Occipital lobe (tissue), 2 donors: ENCODE measurements around the gene MRNIP. TPM values are rescaled to one million over a fixed set of nuclear protein-coding genes. Genes with fewer than 3 reads are reported as not detected.

ENCODE experiments used
- DNase-seq: peaks from one replicate; lab custom pipeline; 2025; lab: John Stamatoyannopoulos, UW
- total RNA-seq: library from RNA; depleted of rRNA; stranded (reverse); fragments of >200 nt; gene quantifications from one replicate; pipeline ENCODE4 v1.2.3, GENCODE V29; 2014

Gene MRNIP
- total RNA-seq, 1 donor from 2014 or later, result 26.7 TPM

DNA sequence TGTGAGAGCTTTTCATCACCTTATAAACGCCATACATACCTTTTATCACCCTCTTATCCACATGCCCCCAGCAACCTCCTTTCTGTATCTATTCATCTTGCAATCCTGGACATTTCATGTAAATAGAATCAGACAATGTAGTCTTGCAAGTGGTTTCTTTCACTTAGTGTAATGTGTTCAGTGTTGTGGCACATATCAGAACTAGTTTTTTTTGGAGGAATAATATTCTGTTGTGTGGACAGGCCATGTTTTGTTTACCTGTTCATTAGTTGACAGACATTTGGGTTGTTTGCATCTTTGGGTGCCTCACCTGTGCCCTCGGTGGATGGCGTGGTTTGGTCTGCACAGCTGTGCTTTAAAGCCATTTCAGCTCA is 36.6 kb downstream of the MRNIP start:
- no peak for DNase-seq

GRCh38 chr5:179821298-179822058 is 37.1 kb downstream of the MRNIP start:
- peak; percentile 86 for DNase-seq

- DNase-seq, result peak; percentile 79
These were observed 37.9 kb downstream of the MRNIP start, which contains the start of gene SQSTM1 for GRCh38 chr5:179820483-179821297. Gene SQSTM1 (plus strand): TSS chr5:179820905. CDS start chr5:179820937, 32 bp downstream.

DNA sequence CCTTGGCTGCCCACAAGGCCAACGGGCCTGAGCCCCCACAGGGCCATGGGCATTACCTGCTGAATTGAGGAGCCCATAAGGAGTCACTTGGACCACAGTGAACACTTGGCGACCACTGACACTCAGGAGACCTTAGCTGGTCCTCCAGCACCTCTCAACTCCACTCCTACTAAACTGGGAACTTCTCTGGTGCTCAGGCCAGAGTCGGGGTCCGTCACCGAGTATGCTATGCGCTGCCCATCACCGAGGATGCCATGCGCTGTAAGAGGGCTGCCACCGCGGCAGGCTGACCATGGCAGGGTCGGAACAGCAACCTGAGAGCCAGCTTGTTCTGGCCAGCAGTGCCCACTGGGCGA is 38.5 kb downstream of the MRNIP start:
- no peak for DNase-seq

DNA sequence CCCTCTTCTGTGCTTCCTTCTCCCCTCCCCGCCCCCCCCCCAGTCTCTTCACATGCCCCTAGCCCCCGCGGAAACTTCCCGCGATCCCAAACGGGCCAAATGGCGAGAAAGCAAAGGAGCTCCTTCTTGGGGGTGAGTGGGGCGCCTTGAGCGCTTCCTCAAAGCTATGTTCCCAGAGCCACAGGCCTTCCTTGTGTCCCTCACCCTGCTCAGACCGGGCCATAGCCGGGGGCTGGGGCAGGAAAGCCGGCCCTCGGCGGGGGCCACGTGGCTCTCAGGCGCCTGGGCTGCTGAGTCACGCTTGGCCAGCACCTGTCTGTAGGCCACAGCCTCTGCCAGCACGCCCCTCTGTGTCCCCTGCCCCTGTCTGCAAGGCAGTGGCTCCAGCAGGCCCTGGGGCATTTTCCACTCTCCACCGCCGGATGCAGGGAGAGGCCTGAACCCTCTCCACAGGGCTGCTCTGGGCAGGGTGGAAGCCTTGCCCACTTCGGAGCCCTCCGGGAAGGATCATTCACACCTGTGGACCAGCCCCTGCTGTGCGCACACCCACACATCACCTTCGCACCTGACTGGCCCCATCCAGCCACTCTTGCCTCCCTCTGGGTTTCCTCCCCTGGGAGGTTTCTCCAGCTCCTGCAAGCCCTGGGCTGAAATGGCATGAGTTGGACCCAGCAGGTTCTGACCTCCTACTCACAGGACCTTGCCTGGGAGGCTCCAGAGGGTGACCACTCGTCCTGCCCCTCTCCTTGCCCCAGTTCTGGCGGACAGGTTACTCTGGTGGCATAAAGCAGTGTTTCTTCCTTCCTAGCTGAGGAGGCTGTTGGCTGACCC is 39.1 kb downstream of the MRNIP start:
- DNase-seq, result peak; percentile 53

- DNase-seq, result peak; percentile 88
These were observed 39.8 kb downstream of the MRNIP start for GRCh38 chr5:179818746-179819295.

DNA sequence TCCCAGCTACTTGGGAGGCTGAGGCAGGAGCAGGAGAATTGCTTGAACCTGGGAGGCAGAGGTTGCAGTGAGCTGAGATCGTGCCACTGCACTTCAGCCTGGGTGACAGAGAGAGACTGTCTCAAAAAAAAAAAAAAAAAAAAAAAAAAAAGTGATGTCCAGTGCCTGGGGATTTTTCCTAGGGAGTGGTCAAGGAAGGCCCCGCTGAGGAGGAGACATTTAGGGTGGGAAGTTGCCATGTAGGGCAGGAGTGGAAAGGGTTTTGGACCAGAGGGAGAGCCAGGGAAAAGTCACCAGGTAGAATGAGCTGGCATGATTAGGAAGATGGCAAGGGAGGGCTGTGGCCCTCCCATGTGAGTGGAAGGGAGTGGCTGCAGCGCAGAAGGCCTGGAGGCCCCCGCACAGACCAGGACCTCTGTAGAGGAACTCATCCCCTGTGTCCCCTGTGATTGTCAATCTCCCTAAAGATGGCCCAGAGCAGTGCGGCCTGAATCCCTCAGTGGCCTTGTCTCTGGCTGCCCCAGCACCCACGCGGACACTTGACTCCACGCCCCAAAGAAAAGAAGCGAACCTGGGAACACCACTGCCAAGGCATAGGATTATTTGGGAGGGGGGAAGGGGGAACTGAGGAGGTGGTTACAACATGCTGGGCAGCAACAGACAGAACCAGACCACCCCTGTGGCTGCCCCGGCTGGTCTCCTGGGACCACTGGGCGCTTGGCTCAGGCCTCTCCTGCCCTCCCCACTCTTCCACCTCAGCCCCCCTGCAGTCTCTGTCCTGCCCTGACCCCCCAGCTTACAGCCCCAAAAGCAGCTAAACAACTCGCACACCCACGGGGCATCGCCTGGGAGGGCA is 40.5 kb downstream of the MRNIP start:
- no peak for DNase-seq

GRCh38 chr5:179817470-179817840 is 41.2 kb downstream of the MRNIP start:
- DNase-seq, result no peak

GRCh38 chr5:179816796-179817469 is 41.7 kb downstream of the MRNIP start:
- no peak for DNase-seq

DNA sequence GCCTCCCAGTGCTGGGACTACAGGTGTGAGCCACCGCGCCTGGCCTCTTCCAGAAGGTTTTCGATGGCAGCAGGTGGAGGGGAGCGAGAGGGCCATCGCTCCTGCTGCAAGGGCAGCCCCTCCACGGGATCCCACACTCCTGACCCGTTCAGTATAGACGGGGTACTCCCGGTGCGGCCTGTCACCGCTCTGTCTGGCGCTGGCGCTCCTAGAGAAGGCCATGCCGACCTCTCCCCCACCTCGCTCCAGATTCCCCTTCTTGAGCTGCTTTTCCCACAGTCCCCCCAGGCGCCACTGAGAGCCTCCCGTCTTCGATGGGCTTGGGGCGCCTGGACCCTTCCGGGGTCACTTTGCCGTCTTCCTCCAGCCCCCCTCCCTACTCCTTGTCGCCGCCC is 42.2 kb downstream of the MRNIP start:
- no peak for DNase-seq

DNA sequence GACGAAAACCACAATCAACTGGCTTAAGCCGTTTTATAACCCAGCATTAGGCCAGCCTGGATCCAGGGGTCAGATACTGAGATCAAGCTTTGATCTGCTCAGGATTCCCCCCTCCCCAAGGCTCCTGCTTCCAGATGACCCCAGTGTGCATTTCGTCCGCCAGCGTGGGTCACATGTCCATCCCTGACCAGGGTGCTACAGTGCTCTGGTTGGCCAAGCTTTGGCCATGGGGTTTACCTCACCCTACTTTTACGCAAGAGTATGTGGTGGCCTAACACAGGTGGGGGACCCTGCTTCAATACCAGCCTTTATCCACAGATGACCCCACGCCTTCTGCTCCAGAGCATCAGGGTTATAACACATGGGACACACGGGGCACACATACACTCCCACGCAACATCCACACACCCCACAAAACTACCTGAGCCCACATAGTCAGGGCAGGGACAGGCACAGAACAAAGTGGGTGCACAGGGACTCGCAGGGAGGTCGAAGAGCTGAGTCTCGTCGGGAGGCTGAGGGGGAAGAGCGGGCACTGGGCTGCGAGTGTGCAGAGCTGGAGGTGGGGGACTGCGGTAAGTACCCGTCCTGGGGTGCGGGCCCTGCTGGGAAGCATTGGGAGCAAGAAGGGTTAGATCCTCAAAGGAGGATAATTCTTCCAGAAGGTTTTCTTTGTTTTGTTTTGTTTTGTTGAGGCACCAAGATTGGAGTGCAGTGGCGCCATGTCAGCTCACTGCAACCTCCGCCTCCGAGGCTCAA is 42.9 kb downstream of the MRNIP start:
- no peak for DNase-seq

DNA sequence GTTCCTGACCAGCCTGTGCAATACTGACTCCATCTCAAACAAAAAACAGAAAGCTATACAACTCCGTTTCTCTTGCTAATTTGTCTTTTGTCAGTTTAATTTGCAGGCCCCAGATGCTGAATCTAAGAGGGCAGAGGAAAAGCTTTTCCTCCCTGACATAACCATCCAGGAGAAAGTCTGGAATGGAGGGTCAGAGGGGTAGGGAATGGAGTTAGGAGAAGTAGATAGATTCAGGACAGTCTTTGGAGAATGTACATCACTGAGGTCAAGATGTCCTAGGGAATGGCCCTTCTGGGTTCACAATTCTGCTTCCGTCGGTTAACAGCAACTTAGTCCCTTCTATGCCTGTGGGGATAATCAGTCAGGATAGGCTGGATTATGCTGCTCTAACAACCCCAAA is 44.5 kb downstream of the MRNIP start:
- DNase-seq, result no peak

DNA sequence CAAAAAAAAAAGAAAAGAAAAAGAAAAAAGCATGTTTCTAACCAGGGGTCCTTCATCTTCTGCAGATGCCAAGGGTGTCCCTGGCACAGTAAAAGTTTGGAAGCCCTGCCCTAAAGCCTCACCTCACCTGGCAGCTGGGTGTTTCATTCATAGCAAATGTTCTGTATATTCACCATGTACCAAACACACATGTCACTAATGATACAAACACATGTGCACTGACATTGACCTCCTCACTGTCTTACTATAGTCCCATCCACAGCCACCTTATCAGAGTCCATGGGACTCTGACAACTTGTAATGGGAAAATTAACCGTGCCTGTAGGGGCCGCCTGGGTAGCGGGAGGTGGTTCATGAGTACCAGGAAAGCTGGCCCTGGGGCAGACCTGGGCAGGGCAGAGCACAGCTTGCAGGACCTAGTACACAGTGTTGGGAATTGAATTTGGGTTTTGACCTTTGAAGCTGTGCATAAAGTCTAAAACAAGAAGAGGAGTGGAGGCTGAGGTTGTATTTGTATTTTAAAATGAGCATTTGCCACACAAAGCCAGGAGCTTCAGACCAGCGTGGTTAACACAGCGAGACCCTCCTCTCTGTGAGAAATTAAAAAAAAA is 45.5 kb downstream of the MRNIP start:
- DNase-seq, result no peak

DNA sequence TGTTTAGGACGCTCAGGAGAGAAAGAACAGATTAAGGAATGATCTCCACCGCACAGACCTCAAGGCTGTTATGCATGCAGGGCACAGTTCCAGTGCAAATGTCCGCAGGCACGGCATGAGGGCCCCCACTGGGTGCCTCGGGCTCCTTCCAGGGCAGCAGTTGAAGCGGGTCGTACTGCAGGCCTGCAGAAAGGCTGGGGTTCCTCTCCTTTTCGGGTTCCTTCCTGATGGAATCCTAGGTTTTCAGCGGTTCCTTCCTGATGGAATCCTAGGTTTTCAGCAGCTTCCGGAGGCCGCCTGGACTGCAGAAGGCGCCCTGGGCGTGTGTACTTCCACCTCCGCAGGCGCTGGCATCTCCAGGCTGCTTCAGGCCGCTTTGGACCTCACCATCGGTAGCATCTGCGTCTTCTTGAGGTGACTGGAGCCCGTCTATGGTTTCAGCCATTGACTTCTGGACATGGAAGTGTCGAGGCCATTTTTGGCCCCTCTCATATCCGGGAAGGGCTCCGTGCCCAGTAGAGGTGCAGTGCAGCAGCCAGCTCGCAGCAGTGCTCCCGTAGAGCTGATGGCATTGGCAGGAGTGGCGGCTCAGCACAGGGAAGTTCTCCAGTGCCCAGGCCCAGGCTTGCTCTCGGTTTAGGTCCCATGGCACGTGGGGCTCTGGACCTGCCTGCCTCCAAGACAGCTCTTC is 46.3 kb downstream of the MRNIP start:
- DNase-seq, result no peak

DNA sequence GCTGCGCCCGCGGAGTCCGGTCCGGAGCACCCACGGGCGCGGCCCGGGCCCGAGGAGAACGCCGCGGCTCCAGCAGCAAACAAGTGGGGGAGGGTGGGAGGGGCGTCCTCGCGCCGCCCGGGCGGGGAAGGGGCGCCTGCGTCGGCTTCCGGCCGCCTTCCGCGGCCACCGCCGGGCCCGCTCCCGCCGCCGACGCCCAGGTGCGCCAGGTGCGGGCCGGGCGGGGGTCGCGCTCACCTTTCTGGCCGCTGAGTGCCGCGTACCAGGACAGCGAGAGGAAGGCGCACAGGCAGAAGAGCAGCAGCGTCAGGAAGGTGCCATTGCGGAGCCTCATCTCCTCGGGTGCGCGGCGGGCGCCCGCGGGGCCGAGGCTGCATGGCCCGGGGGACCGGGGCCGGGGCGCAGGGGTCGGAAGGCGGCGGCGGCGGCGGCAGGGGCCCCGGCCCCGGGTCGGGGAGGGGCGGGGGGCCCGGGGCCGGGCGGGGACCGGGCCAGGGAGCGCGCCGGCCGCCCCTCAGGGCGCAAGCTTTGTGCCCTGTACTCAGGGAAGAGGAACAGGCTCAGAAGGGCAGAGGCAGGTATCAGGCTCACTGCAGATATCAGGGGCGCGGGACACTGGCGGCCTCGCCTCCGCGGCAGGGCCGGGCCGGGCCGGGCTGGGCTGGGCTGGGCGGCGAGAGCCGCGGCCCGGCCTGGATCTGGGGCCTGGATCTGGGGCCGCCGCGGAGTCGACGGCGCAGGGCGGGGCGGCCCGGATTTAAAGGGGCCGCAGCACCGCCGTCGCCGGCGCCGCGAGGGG is 52.2 kb downstream of the MRNIP start, which contains the start of gene MGAT4B:
Gene MGAT4B (minus strand): TSS at position 617 of the 799 bp plus-strand sequence. CDS start 283 bp downstream, at position 334.
- peak; percentile 37 for DNase-seq

DNA sequence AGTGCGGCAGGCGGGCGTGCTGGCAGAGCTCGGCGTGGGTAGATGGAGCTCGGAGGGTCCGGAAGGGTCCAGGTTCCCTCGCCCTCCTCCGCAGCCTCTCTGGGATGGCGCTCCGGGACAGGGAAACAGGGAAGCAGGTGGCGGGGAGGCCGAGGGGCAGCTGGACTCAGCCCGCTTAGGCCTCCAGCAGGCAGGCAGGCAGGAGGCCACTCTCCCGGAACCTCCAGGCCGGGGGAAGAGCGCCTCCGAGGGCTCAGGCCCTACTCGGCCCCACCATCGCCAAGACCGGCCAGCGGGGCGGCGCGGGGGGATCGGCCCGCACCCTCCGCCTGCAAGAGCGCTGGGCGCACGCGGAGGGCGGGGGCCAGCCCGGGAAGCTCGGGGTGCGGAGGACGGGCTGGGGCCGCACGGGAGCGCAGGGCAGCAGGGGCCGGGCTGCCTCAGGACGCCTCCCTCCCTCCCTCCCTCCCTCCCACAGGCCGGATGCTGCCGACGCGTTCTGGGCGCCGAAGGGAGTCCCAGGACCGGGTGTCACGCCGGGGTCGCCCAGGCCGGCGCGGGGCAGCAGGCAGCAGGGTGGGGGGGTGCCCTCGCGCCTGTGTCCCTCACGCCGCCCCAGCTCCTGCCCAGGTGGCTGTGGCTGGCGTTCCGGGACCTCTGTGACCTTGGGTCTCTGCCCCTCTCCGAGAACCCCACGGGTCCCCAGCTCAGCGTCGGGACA is 52.9 kb downstream of the MRNIP start:
- DNase-seq, result no peak

DNA sequence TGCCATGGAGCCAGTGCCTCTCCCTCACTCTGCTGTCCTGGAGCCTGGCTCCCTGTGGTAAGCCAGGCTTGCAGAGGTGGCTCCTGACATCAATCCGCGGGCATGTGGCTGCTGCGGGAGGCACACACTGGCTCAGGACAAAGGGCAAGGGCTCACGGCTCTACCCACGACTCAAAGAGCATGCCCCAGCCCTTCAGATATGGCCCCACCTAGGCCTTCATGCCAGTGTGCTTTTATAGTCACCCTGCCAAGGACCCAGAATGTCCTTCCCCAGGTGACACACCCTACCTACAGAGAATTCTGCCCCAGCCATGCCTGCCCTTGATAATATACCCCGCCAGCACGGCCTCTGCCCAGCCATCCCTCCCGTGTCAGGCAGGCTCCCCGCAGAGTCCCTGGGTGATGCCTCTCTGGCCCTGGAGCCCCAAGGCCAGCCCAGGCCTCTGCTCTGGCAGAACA is 53.5 kb downstream of the MRNIP start:
- no peak for DNase-seq
